Kidney (tissue), 14 donors: Measurements from ENCODE around the gene ADAMTS10. TPM values are rescaled to one million over a fixed set of nuclear protein-coding genes. Genes with fewer than 3 reads are reported as not detected.

Source experiments
- DNase-seq, 5 donors: peaks; one replicate each; pipeline ENCODE4 v3.0.0-alpha.2; 2013 to 2020
- FAIRE-seq: peaks from 2 replicates; lab custom pipeline; 2012; peaks lifted over from hg19 to GRCh38; lab: Jason Lieb, UNC
- H3K27ac ChIP-seq, 2 donors: one replicate each; pipeline ENCODE4 v1.7.0; 2013; ENCODE audit warnings: low read depth in 2 of 2, low read length in 2 of 2, inconsistent platforms in 1 of 2
- H3K27me3 ChIP-seq: one replicate; pipeline ENCODE4 v1.7.1; 2013; ENCODE audit warnings: low read length, inconsistent platforms; ENCODE audit not compliant: control insufficient read depth, insufficient read depth
- H3K36me3 ChIP-seq, 3 donors: one replicate each; pipeline versions ENCODE4 v1.7.0 to v1.7.1; 2013; ENCODE audit warnings: low read length in 3 of 3, control low read depth in 1 of 3, inconsistent platforms in 1 of 3; ENCODE audit not compliant: insufficient read depth in 3 of 3, control insufficient read depth in 2 of 3
- H3K4me1 ChIP-seq, 3 donors: one replicate each; pipeline versions ENCODE4 v1.7.0 to v1.7.1; 2013; ENCODE audit warnings: low read length in 3 of 3, inconsistent platforms in 1 of 3, low read depth in 1 of 3; ENCODE audit not compliant: control insufficient read depth in 2 of 3, insufficient read depth in 2 of 3
- H3K4me3 ChIP-seq, 3 donors: one replicate each; pipeline versions ENCODE4 v1.7.0 to v1.8.1; 2013; ENCODE audit warnings: low read length in 3 of 3, control low read depth in 1 of 3, inconsistent platforms in 1 of 3
- H3K9ac ChIP-seq, 3 donors: one replicate each; pipeline versions ENCODE4 v1.7.0 to v1.7.1; 2013; ENCODE audit warnings: low read length in 3 of 3, control low read depth in 1 of 3, inconsistent platforms in 1 of 3
- H3K9me3 ChIP-seq, 3 donors: one replicate each; pipeline versions ENCODE4 v1.7.0 to v1.7.1; 2013; ENCODE audit warnings: low read length in 3 of 3, control low read depth in 1 of 3, inconsistent platforms in 1 of 3; ENCODE audit not compliant: control insufficient read depth in 2 of 3, insufficient read depth in 1 of 3
- CTCF ChIP-seq: IDR thresholded peaks from 3 replicates; pipeline ENCODE4 v1.5.1; 2012; ENCODE audit warnings: mild to moderate bottlenecking, moderate library complexity, borderline replicate concordance; ENCODE audit not compliant: insufficient read depth; ENCODE audit errors: extremely low read depth
- intact Hi-C: fragments of 100-400 bp; cut with DNase I; formaldehyde crosslinking; loops from one replicate; pipeline ENCODE4 v1.11.1; 2022
- polyA plus RNA-seq: library from polyadenylated mRNA; stranded (reverse); fragments of 350-450 nt; fragmentation: Illumina TruSeq; extraction: RNeasy Lipid Tissue Mini Kit (QIAGEN cat#74804); gene quantifications from one replicate; pipeline ENCODE4 v1.2.3, GENCODE V29; 2014; ENCODE audit warnings: low read depth, low replicate concordance; ENCODE audit not compliant: insufficient read depth
- total RNA-seq: library from RNA; stranded (reverse); fragmentation: NEBNext Ultra II Directional; extraction: Animal tissue kit (Norgen Biotek cat#: 25700); gene quantifications from one replicate; pipeline ENCODE4 v1.2.1, GENCODE V29; 2021
- donor health status: control.
- donor health status: control.
- donor health status: control.
- donor health status: control.
- donor health status: control.
- donor health status: DM: yes; HTN: yes; CAD: no.
- donor health status: Normal renal cell carcinoma (clear cell type).

Gene ADAMTS10
- total and polyA plus RNA-seq, 2 donors from 2014 or later: 8.9 to 48.8 TPM

GRCh38 chr19:8585894-8586750 lies 24.4 kb downstream of the ADAMTS10 start:
- TF ChIP-seq CTCF: peak; percentile 28
- DNase-seq: peak in 4 of 5 donors; percentile 42 to 72 (median 52)
- intact Hi-C loops: no loop called here
- Histone ChIP-seq H3K4me3 (no peak overlapping the region), H3K9ac (no peak overlapping the region), H3K27ac (no peak overlapping the region), H3K27me3 (no peaks in the 10 kb centered on the region), H3K4me1 (no peaks in the 10 kb centered on the region), H3K9me3 (no peaks in the 10 kb centered on the region), H3K36me3 (peaks cover 0 to 2% (median 0%) of the 10 kb centered on the region in 3 donors)
- no peak for FAIRE-seq

GRCh38 chr19:8584965-8585893 lies 25.3 kb downstream of the ADAMTS10 start:
- no peaks in the 10 kb centered on the region for H3K27me3 ChIP-seq
- H3K4me3 ChIP-seq: no peak overlapping the region
- no peak overlapping the region for H3K9ac ChIP-seq
- peaks cover 0 to 2% (median 0%) of the 10 kb centered on the region in 3 donors for H3K36me3 ChIP-seq
- FAIRE-seq (no peak), DNase-seq (no peak)
- TF ChIP-seq CTCF: no peak
- no peaks in the 10 kb centered on the region for H3K4me1 ChIP-seq
- no peaks in the 10 kb centered on the region for H3K9me3 ChIP-seq
- intact Hi-C loops: no loop called here
- no peak overlapping the region for H3K27ac ChIP-seq

GRCh38 chr19:8580710-8581281 lies 29.7 kb downstream of the ADAMTS10 start:
- no peak for FAIRE-seq
- H3K36me3 ChIP-seq: peaks cover 0 to 2% (median 0%) of the 10 kb centered on the region in 3 donors
- no peak overlapping the region for H3K27ac ChIP-seq
- intact Hi-C loops: no loop called here
- no peak overlapping the region for H3K9ac ChIP-seq
- no peaks in the 10 kb centered on the region for H3K9me3 ChIP-seq
- no peaks in the 10 kb centered on the region for H3K4me1 ChIP-seq
- TF ChIP-seq CTCF: peak; percentile 97
- no peak overlapping the region for H3K4me3 ChIP-seq
- no peaks in the 10 kb centered on the region for H3K27me3 ChIP-seq
- peak; percentile 87 to 93 (median 90) for DNase-seq
